BE2C (cell line): Measurements from ENCODE around the gene ADAM10.
A peak's percentile ranks its signal among the peaks of the same experiment; 100 is the strongest.

Experiments used
- DNase-seq: peaks from one replicate; pipeline ENCODE4 v3.0.0-alpha.2; 2020
- H3K27me3 ChIP-seq: fragments of 250-450 bp; sonication (Bioruptor Pico); 2 replicates; pipeline ENCODE4 v1.5.1; 2020; ENCODE audit warnings: mild to moderate bottlenecking
- H3K36me3 ChIP-seq: fragments of 250-450 bp; sonication (Bioruptor Pico); 2 replicates; pipeline ENCODE4 v1.5.1; 2020; ENCODE audit warnings: mild to moderate bottlenecking
- H3K4me1 ChIP-seq: fragments of 250-450 bp; sonication (Bioruptor Pico); 2 replicates; pipeline ENCODE4 v1.5.1; 2020
- H3K4me3 ChIP-seq: 2 replicates; pipeline ENCODE4 v1.5.1; 2011; ENCODE audit warnings: low read depth, low read length
- H3K9me3 ChIP-seq: fragments of 250-450 bp; sonication (Bioruptor Pico); 2 replicates; pipeline ENCODE4 v1.5.1; 2020
- TF ChIP-seq, protein P1 (sequence below): IDR thresholded peaks from 2 replicates; pipeline ENCODE4 v1.5.1; 2012; ENCODE audit warnings: mild to moderate bottlenecking, low read depth, low read length

Gene ADAM10

DNA sequence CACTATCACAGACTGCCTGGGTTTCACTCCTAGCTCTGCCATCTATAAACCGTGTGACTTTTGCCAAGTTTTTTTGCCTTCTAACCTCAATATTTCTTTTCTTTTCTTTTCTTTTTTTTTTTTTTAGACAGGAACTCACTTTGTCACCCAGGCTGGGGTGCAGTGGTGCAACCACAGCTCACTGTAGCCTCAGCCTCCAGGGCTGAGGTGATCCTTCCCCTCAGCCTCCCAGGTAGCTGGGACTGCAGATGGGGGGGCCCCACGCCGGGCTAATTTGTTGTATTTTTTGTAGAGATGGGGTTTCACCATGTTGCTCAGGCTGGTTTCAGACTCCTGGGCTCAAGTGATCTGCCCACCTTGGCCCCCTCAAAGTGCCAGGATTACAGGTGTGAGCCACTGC lies 3.2 kb upstream of the ADAM10 start:
- Histone ChIP-seq H3K4me3 (no peak overlapping the region), H3K27me3 (no peaks in the 10 kb centered on the region), H3K36me3 (peaks cover 5% of the 10 kb centered on the region), H3K9me3 (no peaks in the 10 kb centered on the region), H3K4me1 (no peaks in the 10 kb centered on the region)
- no peak for DNase-seq
- TF ChIP-seq, protein P1, sequence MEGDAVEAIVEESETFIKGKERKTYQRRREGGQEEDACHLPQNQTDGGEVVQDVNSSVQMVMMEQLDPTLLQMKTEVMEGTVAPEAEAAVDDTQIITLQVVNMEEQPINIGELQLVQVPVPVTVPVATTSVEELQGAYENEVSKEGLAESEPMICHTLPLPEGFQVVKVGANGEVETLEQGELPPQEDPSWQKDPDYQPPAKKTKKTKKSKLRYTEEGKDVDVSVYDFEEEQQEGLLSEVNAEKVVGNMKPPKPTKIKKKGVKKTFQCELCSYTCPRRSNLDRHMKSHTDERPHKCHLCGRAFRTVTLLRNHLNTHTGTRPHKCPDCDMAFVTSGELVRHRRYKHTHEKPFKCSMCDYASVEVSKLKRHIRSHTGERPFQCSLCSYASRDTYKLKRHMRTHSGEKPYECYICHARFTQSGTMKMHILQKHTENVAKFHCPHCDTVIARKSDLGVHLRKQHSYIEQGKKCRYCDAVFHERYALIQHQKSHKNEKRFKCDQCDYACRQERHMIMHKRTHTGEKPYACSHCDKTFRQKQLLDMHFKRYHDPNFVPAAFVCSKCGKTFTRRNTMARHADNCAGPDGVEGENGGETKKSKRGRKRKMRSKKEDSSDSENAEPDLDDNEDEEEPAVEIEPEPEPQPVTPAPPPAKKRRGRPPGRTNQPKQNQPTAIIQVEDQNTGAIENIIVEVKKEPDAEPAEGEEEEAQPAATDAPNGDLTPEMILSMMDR = no peak

DNA sequence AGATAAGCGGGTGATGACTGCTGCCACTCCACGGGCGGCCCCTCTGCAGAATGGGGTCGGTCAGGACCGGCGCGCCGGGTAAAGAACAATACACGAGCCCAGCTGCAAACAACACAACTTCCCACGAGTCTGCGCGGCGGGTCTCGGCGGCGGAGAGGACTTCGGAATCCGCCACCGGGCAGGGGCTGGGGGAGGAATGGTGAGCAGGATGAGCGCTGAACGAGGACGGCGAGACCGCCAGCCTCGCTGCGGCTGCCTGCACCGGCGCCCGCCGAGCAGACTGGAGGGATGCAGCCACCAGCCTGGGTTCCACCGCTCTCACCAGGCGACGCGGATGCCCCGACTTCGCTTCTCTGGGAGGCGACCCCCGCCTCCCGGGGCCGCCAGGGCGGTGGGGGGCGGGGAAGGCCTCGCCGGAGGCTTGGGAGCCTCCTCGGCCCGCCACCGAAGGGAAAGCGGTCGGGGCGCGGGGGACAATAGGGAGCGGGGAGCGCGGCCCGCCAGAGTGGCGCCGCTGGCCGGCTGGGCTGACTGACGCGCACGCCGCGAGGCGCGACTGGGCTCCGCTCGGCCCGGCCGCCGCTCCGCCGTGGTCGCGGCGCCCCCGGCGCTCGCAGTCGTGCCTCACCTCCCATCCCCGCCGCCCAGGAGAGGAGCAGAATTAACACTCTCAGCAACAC lies 515 bp downstream of the ADAM10 start:
- peak; percentile 62 for DNase-seq
- TF ChIP-seq, protein P1 = no peak
- no peaks in the 10 kb centered on the region for H3K4me1 ChIP-seq
- H3K4me3 ChIP-seq = peak overlapping the region; percentile 97
- peaks cover 5% of the 10 kb centered on the region for H3K36me3 ChIP-seq
- H3K27me3 ChIP-seq = no peaks in the 10 kb centered on the region
- no peaks in the 10 kb centered on the region for H3K9me3 ChIP-seq

DNA sequence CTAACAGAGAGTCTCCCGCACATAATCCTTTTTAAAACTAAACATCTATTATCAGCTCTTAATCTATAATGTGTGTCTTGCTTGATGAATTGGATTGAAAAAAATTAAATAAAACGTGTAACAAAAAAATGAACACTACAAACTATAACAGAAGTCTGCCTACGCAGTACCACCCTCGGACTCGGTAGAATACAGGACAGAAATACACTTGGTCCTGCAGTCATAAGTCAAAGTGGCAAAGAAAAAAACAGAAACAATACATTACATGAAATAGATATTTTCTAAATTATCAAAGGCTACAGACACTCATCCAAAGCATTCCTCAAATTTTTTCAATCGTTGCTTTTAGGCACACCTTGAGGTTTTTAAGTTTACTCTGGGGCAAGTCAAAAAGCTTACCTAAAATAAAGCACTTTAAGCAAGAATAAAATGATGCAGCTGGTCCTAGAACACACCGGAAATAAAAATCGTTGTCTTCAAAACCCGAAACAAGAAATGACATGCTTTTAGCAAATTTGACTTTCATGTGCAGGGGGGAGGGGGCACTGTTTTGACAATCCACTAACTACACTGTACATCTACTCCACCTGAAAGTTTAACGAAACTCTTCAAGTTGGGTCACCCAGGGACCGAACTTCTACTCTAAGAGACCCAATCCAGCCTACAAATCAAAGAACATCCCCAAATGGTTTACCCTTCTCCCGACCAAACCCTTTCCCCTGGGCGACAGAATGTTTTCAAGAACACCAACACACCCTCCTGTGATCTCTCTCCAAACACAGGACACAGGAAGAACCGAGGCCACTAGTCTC lies 1.3 kb downstream of the ADAM10 start:
- Histone ChIP-seq H3K4me3 (peak overlapping the region; percentile 97), H3K36me3 (peaks cover 5% of the 10 kb centered on the region), H3K4me1 (no peaks in the 10 kb centered on the region), H3K27me3 (no peaks in the 10 kb centered on the region), H3K9me3 (no peaks in the 10 kb centered on the region)
- no peak for DNase-seq
- TF ChIP-seq, protein P1 = no peak

DNA sequence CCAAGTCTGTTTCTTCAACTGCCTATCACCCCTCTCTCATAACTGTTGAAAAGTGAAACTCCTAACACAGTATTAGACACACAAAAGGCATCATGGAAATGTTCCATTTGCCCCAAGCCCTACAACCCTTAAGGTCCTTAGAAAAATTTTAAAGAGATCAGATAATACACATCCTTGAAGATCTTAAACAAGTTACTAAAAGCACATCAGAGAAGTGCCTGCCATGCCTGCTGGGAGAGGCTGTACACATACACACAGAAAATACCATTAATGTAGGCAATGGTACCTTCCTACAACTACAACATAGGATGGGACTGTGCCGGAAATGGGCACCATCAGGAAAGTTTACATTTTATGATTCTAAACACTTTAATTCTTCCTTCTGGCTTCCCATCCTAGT lies 3.3 kb downstream of the ADAM10 start:
- Histone ChIP-seq H3K4me1 (no peaks in the 10 kb centered on the region), H3K4me3 (no peak overlapping the region), H3K27me3 (no peaks in the 10 kb centered on the region), H3K36me3 (peaks cover 5% of the 10 kb centered on the region), H3K9me3 (no peaks in the 10 kb centered on the region)
- TF ChIP-seq, protein P1 = no peak
- no peak for DNase-seq

DNA sequence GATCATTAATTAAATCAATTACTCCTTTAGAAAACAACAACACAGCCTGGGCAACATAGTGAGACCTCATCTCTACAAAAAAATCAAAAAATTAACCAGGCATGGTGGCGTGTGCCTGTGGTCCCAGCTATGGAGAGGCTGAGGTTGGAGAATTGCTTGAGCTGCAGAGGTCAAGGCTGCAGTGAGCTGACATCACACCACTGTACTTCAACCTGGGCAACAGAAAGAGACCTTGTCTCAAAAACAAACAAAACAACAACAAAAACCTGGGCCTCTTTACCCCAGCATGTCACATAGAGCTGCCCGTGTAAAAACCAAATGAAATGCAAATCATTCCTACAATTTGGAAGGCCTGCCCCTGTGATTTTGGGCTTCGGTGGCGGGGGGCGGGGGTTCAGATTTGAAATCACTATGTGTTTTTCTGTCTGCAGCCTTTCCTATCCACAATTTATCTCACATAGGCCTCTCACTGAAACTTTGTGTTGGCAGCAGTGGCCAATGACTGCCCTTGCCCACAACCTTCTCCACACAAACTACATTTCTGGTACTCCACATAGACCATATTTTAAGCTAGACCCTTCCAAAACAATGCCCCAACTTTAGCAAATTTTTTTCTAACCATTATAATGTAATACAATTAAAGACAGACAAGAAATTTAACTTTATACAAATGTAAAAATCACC lies 6.5 kb downstream of the ADAM10 start:
- DNase-seq = no peak
- Histone ChIP-seq H3K27me3 (no peaks in the 10 kb centered on the region), H3K4me3 (no peak overlapping the region), H3K36me3 (no peaks in the 10 kb centered on the region), H3K9me3 (no peaks in the 10 kb centered on the region), H3K4me1 (0 out of 2 replicates have a peak, but pooled peaks cover 2% of the 10 kb centered on the region)
- TF ChIP-seq, protein P1 = no peak
